Stomach (tissue), 4 donors: ENCODE results near the gene TMEM129.

Experiments
- CTCF ChIP-seq, 7 experiments: fragments of 450-650 bp in 4 of 7; fragments of 200-600 bp in 3 of 7; sonication (generic) in 3 of 7; IDR thresholded peaks; one replicate each; pipeline ENCODE4 v1.5.1; 2016 to 2019; ENCODE audit warnings: antibody characterized with exemption in 7 of 7, control low read depth in 2 of 7, mild to moderate bottlenecking in 1 of 7
- EP300 ChIP-seq: sonication (generic); formaldehyde crosslinking; IDR thresholded peaks from one replicate; pipeline ENCODE4 v1.6.1; 2017; ENCODE audit warnings: antibody characterized with exemption
- POLR2AphosphoS5 ChIP-seq, 3 donors: sonication (generic); formaldehyde crosslinking; IDR thresholded peaks; one replicate each; pipeline ENCODE4 v1.6.1; 2016; ENCODE audit warnings: antibody characterized with exemption in 3 of 3

- TF ChIP-seq CTCF (IDR thresholded peaks at IDR 0.05), result no peak
- no peak for TF ChIP-seq POLR2AphosphoS5 (IDR thresholded peaks at IDR 0.05)
- no peak for TF ChIP-seq EP300
These were observed 38.2 kb upstream of the TMEM129 start for GRCh38 chr4:1759170-1759817.
